H1 (cell line): ENCODE results near the gene KCNJ9. TPM values are rescaled to one million over a fixed set of nuclear protein-coding genes. Genes with fewer than 3 reads are reported as not detected.

ENCODE experiments used
- CTCF ChIA-PET: fragments of 300-600 bp; sonication (Branson Sonifier 250); formaldehyde crosslinking; loops from one replicate; lab custom pipeline; 2021; ENCODE audit not compliant: partially characterized antibody; lab: Charles Lee
- POLR2A ChIA-PET: fragments of 300-600 bp; sonication (Branson Sonifier 250); formaldehyde crosslinking; loops from one replicate; lab custom pipeline; 2021; ENCODE audit warnings: inconsistent platforms; ENCODE audit not compliant: partially characterized antibody; lab: Charles Lee
- DNase-seq, 2 experiments: peaks; one replicate each; pipeline versions ENCODE4 v3.0.0 to v3.0.0-alpha.2; 2010 to 2022; ENCODE audit warnings: low spot score in 2 of 2, low read depth in 1 of 2, mixed read lengths in 1 of 2
- FAIRE-seq: peaks from 2 replicates; lab custom pipeline; 2011; peaks lifted over from hg19 to GRCh38; lab: Jason Lieb, UNC
- H2AFZ ChIP-seq: 2 replicates; pipeline ENCODE4 v1.8.1; 2012; ENCODE audit warnings: low read length, inconsistent platforms
- H2AK5ac ChIP-seq: 2 replicates; pipeline ENCODE4 v1.6.1; 2013; ENCODE audit warnings: low read depth, low read length
- H2BK120ac ChIP-seq: replicated peaks from 2 replicates; pipeline ENCODE3; 2013; ENCODE audit warnings: low read depth, low read length, inconsistent platforms
- H2BK12ac ChIP-seq: 2 replicates; pipeline ENCODE4 v1.6.1; 2013; ENCODE audit warnings: low read depth, low read length
- H2BK15ac ChIP-seq: 2 replicates; pipeline ENCODE4 v1.6.1; 2013; ENCODE audit warnings: low read length
- H2BK20ac ChIP-seq: 2 replicates; pipeline ENCODE4 v1.6.1; 2013; ENCODE audit warnings: low read length
- H2BK5ac ChIP-seq: 2 replicates; pipeline ENCODE4 v1.6.1; 2013; ENCODE audit warnings: low read depth, low read length
- H3K14ac ChIP-seq: 2 replicates; pipeline ENCODE4 v1.6.1; 2013; ENCODE audit warnings: inconsistent platforms; ENCODE audit not compliant: insufficient read length
- H3K18ac ChIP-seq: 2 replicates; pipeline ENCODE4 v1.6.1; 2013; ENCODE audit warnings: low read length; ENCODE audit errors: extremely low read depth
- H3K23ac ChIP-seq: 2 replicates; pipeline ENCODE4 v1.6.1; 2013; ENCODE audit warnings: inconsistent platforms; ENCODE audit not compliant: insufficient read length
- H3K23me2 ChIP-seq: 2 replicates; pipeline ENCODE4 v1.6.1; 2013; ENCODE audit warnings: low read depth, low read length
- H3K27ac ChIP-seq: 2 replicates; pipeline ENCODE4 v1.6.1; 2011; ENCODE audit warnings: low read depth, low read length, inconsistent platforms
- H3K27me3 ChIP-seq, 4 experiments: replicated peaks in 1 of 4; 1 replicate in 1 of 4; 2 replicates in 3 of 4; pipeline versions ENCODE4 v1.6.1 to v1.8.1; 2011 to 2013; ENCODE audit warnings: low read length in 3 of 4, mild to moderate bottlenecking in 3 of 4, inconsistent platforms in 2 of 4, mixed read lengths in 2 of 4, moderate library complexity in 1 of 4; ENCODE audit not compliant: control insufficient read depth in 3 of 4, insufficient read depth in 3 of 4; ENCODE audit errors: extremely low read depth in 1 of 4
- H3K36me3 ChIP-seq, 4 experiments: 2 replicates each; pipeline versions ENCODE4 v1.6.1 to v1.8.1; 2011 to 2013; ENCODE audit warnings: mild to moderate bottlenecking in 4 of 4, low read length in 3 of 4, moderate library complexity in 2 of 4, control low read depth in 1 of 4, inconsistent platforms in 1 of 4; ENCODE audit not compliant: insufficient read depth in 4 of 4, control insufficient read depth in 2 of 4
- H3K4ac ChIP-seq: replicated peaks from 2 replicates; pipeline ENCODE3; 2013; ENCODE audit warnings: low read length, low read depth, mixed read lengths, inconsistent platforms; ENCODE audit not compliant: insufficient read length
- H3K4me1 ChIP-seq, 4 experiments: replicated peaks in 1 of 4; 1 replicate in 1 of 4; 2 replicates in 3 of 4; pipeline versions ENCODE4 v1.6.1 to v1.8.1; 2011 to 2013; ENCODE audit warnings: low read length in 3 of 4, inconsistent platforms in 2 of 4, mixed read lengths in 1 of 4; ENCODE audit not compliant: insufficient read depth in 4 of 4, control insufficient read depth in 3 of 4
- H3K4me2 ChIP-seq, 2 experiments: 2 replicates each; pipeline versions ENCODE4 v1.6.1 to v1.8.1; 2011 to 2013; ENCODE audit warnings: low read depth in 2 of 2, low read length in 2 of 2, control low read depth in 1 of 2, inconsistent platforms in 1 of 2, mild to moderate bottlenecking in 1 of 2; ENCODE audit not compliant: insufficient read depth in 1 of 2
- H3K4me3 ChIP-seq, 4 experiments: fragments of 200-600, 300-600 bp in 1 of 4; sonication (generic), shearing (Covaris generic), sonication (Bioruptor Twin) in 1 of 4; 2 replicates each; pipeline versions ENCODE4 v1.5.1 to v1.8.1; 2011 to 2016; ENCODE audit warnings: low read length in 4 of 4, low read depth in 3 of 4, control low read depth in 2 of 4, inconsistent platforms in 2 of 4, mild to moderate bottlenecking in 2 of 4, mixed read lengths in 1 of 4, moderate library complexity in 1 of 4; ENCODE audit not compliant: insufficient read depth in 2 of 4; ENCODE audit errors: extremely low read depth in 1 of 4
- H3K56ac ChIP-seq: replicated peaks from 2 replicates; pipeline ENCODE3; 2013; ENCODE audit warnings: low read depth, mild to moderate bottlenecking, mixed read lengths, low read length, inconsistent platforms; ENCODE audit not compliant: insufficient read length
- H3K79me1 ChIP-seq: 2 replicates; pipeline ENCODE4 v1.6.1; 2013; ENCODE audit warnings: low read depth, low read length, control low read depth
- H3K79me2 ChIP-seq, 2 experiments: 2 replicates each; pipeline versions ENCODE4 v1.6.1 to v1.8.1; 2012 to 2013; ENCODE audit warnings: low read length in 2 of 2, mild to moderate bottlenecking in 2 of 2, inconsistent platforms in 1 of 2; ENCODE audit not compliant: insufficient read depth in 2 of 2, control insufficient read depth in 1 of 2
- H3K9ac ChIP-seq, 4 experiments: replicated peaks in 1 of 4; 1 replicate in 1 of 4; 2 replicates in 3 of 4; pipeline versions ENCODE4 v1.6.1 to v1.8.1; 2011 to 2013; ENCODE audit warnings: low read depth in 3 of 4, low read length in 3 of 4, control low read depth in 2 of 4, mild to moderate bottlenecking in 2 of 4, moderate library complexity in 2 of 4, inconsistent platforms in 1 of 4; ENCODE audit errors: extremely low read depth in 1 of 4
- H3K9me3 ChIP-seq, 2 experiments: 2 replicates each; pipeline versions ENCODE4 v1.6.1 to v1.8.1; 2012 to 2013; ENCODE audit warnings: mild to moderate bottlenecking in 2 of 2, moderate library complexity in 2 of 2, control low read depth in 1 of 2, inconsistent platforms in 1 of 2, low read depth in 1 of 2, low read length in 1 of 2, mixed read lengths in 1 of 2; ENCODE audit not compliant: insufficient read depth in 2 of 2
- H4K20me1 ChIP-seq, 2 experiments: replicated peaks in 1 of 2; 2 replicates each; pipeline versions ENCODE3 to v1.8.1; 2011 to 2013; ENCODE audit warnings: inconsistent platforms in 2 of 2, low read length in 2 of 2, mild to moderate bottlenecking in 1 of 2; ENCODE audit not compliant: insufficient read depth in 2 of 2, control insufficient read depth in 1 of 2
- H4K5ac ChIP-seq: 2 replicates; pipeline ENCODE4 v1.6.1; 2013; ENCODE audit warnings: low read length, low read depth, mixed read lengths, inconsistent platforms; ENCODE audit not compliant: insufficient read length
- H4K8ac ChIP-seq: 2 replicates; pipeline ENCODE4 v1.8.0; 2013; ENCODE audit warnings: mild to moderate bottlenecking, moderate library complexity, low read length, inconsistent platforms; ENCODE audit not compliant: insufficient read depth; ENCODE audit errors: extremely low read depth
- H4K91ac ChIP-seq: replicated peaks from 2 replicates; pipeline ENCODE3; 2013; ENCODE audit warnings: low read length, mixed read lengths, inconsistent platforms; ENCODE audit not compliant: insufficient read length
- ATF2 ChIP-seq: IDR thresholded peaks from 2 replicates; pipeline ENCODE4 v1.6.1; 2012; ENCODE audit warnings: low read length, inconsistent platforms
- ATF3 ChIP-seq: IDR thresholded peaks from 2 replicates; pipeline ENCODE4 v1.6.1; 2011; ENCODE audit warnings: low read depth, mild to moderate bottlenecking, low read length; ENCODE audit not compliant: insufficient read depth
- GTF2F1 ChIP-seq: IDR thresholded peaks from 2 replicates; pipeline ENCODE4 v1.6.1; 2012; ENCODE audit warnings: low read depth, low read length, improper control_type of control experiment, borderline replicate concordance
- JUN ChIP-seq: IDR thresholded peaks from 2 replicates; pipeline ENCODE4 v1.6.1; 2011; ENCODE audit warnings: low read depth, mild to moderate bottlenecking, improper control_type of control experiment, low read length
- NANOG ChIP-seq: IDR thresholded peaks from 2 replicates; pipeline ENCODE4 v1.6.1; 2011; ENCODE audit warnings: low read length, low read depth, mild to moderate bottlenecking, inconsistent platforms; ENCODE audit not compliant: insufficient read depth, poor library complexity, severe bottlenecking
- RBBP5 ChIP-seq: IDR thresholded peaks from 2 replicates; pipeline ENCODE4 v1.7.1; 2012; ENCODE audit warnings: low read depth, mild to moderate bottlenecking, inconsistent platforms, low read length, moderate library complexity, borderline replicate concordance
- SIRT6 ChIP-seq: IDR thresholded peaks from one replicate; pipeline ENCODE4 v1.7.1; 2012; ENCODE audit warnings: low read length, inconsistent platforms
- SRF ChIP-seq: IDR thresholded peaks from 2 replicates; pipeline ENCODE4 v1.6.1; 2011; ENCODE audit warnings: mild to moderate bottlenecking, low read depth, low read length, moderate library complexity
- SUZ12 ChIP-seq: fragments of 200-600 bp; sonication (generic); IDR thresholded peaks from 2 replicates; pipeline ENCODE4 v1.6.1; 2012; ENCODE audit warnings: mild to moderate bottlenecking, inconsistent platforms, low read length, moderate library complexity, mixed read lengths
- TCF12 ChIP-seq: IDR thresholded peaks from 2 replicates; pipeline ENCODE4 v1.6.1; 2011; ENCODE audit warnings: low read depth, mild to moderate bottlenecking, low read length
- USF2 ChIP-seq: IDR thresholded peaks from 2 replicates; pipeline ENCODE4 v1.6.1; 2011; ENCODE audit warnings: low read length, improper control_type of control experiment
- WGBS, 2 experiments: shearing (Covaris generic) in 1 of 2; methylation state at CpG; one replicate each; pipeline versions ENCODE4 v1.1.6 to v1.1.7; 2013 to 2015; ENCODE audit warnings: low lambda C conversion rate in 2 of 2, mixed read lengths in 2 of 2, inconsistent platforms in 1 of 2, low coverage in 1 of 2, missing lambda C conversion rate in 1 of 2; ENCODE audit not compliant: insufficient replicate concordance in 2 of 2, insufficient coverage in 1 of 2, insufficient read length in 1 of 2; ENCODE audit errors: extremely low coverage in 1 of 2, missing lambda C conversion rate in 1 of 2; 5-methylcytosine and 5-hydroxymethylcytosine counted together
- polyA plus RNA-seq, 7 experiments: library from polyadenylated mRNA; depleted of rRNA in 3 of 7; stranded (reverse) in 5 of 7; unstranded in 2 of 7; fragments of >200 nt in 5 of 7; fragments of 200-250 nt in 2 of 7; gene quantifications; 1 replicate in 5 of 7; 2 replicates in 1 of 7; 4 replicates in 1 of 7; pipeline versions ENCODE4 v1.2.1 to v1.2.3, GENCODE V29; 2011 to 2013; ENCODE audit warnings: missing spikeins in 2 of 7, mixed read lengths in 2 of 7
- total RNA-seq: library from RNA; stranded (reverse); fragmentation: NEBNext Ultra II Directional; extraction: Animal tissue kit (Norgen Biotek cat#: 25700); gene quantifications from 2 replicates; pipeline ENCODE4 v1.2.1, GENCODE V29; 2021

KCNJ9 gene
- total and polyA plus RNA-seq, 2 of the 8 experiments (the other 6 are each of a cell fraction or from before 2014, with no cell fraction given) = 0.02 to 0.13 TPM

- H3K4me1 ChIP-seq = no peaks in the 10 kb centered on the region
- no peak overlapping the region for H3K18ac ChIP-seq
- H3K36me3 ChIP-seq = peaks cover 2 to 37% (median 20%) of the 10 kb centered on the region in 4 experiments; a peak in 6 of 8 replicates
- CTCF ChIA-PET = interaction anchor here (1.2 to 1.7 kb wide), 3 partner anchors 16 to 54 kb away, joined by 3 to 4 read pairs (median 4); no protein-coding TSS in a partner anchor
- no peak overlapping the region for H4K8ac ChIP-seq
- no peak overlapping the region for H3K4me2 ChIP-seq
- H2BK15ac ChIP-seq = no peak overlapping the region
- H3K9me3 ChIP-seq = no peaks in the 10 kb centered on the region
- 95% methylated on average over 8 of the region's 8 CpGs; no CpG with 5 or more reads in 1 of the 2 experiments for WGBS, 2 experiments
- POLR2A ChIA-PET = interaction anchor here (5.0 kb wide), 1 partner anchor 12 kb away, joined by 56 read pairs; no protein-coding TSS in a partner anchor
- H3K23ac ChIP-seq = no peak overlapping the region
- H3K79me2 ChIP-seq = no peaks in the 10 kb centered on the region
- H2AFZ ChIP-seq = no peak overlapping the region
- no peak overlapping the region for H2BK120ac ChIP-seq
- no peak overlapping the region for H4K5ac ChIP-seq
- no peak overlapping the region for H4K91ac ChIP-seq
- no peak overlapping the region for H2AK5ac ChIP-seq
- H3K4me3 ChIP-seq = no peak overlapping the region
- no peak overlapping the region for H3K4ac ChIP-seq
- no peak overlapping the region for H2BK5ac ChIP-seq
- H3K9ac ChIP-seq = no peak overlapping the region
- H3K79me1 ChIP-seq = no peaks in the 10 kb centered on the region
- H3K23me2 ChIP-seq = no peaks in the 10 kb centered on the region
- FAIRE-seq (no peak), DNase-seq (no peak)
- no peak overlapping the region for H3K14ac ChIP-seq
- no peak overlapping the region for H3K56ac ChIP-seq
- no peak overlapping the region for H2BK20ac ChIP-seq
- no peaks in the 10 kb centered on the region for H4K20me1 ChIP-seq
- H3K27ac ChIP-seq = no peak overlapping the region
- H2BK12ac ChIP-seq = no peak overlapping the region
- no peaks in the 10 kb centered on the region for H3K27me3 ChIP-seq
- TF ChIP-seq TCF12 (no peak), ATF3 (no peak), ATF2 (no peak), RBBP5 (no peak), USF2 (no peak), JUN (no peak), GTF2F1 (no peak), SRF (no peak), SUZ12 (no peak), SIRT6 (no peak), NANOG (no peak)
These were observed 58.5 kb downstream of the KCNJ9 start for GRCh38 chr1:160139840-160140239.
